KG1 (cell line): ENCODE results near the gene LCP1.

Experiments
- DNase-seq: peaks from one replicate; lab custom pipeline; 2025; lab: John Stamatoyannopoulos, UW

Gene LCP1

DNA sequence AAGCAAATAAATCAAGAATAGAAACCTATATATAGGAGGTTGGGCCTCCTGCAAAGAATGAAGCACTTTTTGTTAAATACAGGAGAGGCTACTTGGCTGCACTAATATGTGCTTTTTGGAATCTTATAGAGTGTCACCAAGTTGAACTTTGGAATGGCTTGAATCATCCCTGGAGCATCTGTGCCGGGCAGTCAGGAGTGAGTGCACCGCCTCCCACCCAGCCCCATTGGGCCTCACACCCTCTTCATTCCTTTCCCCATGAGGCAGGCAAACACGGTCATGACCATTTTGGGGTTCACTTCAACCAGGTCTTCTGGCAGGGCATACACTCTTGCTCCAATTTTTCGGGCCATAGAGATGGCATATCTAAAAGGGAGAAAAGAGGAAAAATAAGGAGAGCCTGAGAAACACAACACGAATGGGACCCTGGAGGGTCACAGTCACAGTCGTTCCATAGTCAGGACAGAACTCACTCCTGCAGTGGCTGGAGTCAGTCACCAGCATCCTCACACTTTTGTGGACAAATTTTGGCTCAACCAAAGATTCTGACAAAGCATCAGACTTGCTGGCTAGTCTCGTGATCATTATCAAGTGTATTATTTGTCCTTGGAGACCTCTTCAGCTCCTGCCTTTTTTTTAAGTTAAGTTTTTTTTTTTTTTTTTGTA, 54.5 kb downstream of the LCP1 start:
- no peak for DNase-seq

DNA sequence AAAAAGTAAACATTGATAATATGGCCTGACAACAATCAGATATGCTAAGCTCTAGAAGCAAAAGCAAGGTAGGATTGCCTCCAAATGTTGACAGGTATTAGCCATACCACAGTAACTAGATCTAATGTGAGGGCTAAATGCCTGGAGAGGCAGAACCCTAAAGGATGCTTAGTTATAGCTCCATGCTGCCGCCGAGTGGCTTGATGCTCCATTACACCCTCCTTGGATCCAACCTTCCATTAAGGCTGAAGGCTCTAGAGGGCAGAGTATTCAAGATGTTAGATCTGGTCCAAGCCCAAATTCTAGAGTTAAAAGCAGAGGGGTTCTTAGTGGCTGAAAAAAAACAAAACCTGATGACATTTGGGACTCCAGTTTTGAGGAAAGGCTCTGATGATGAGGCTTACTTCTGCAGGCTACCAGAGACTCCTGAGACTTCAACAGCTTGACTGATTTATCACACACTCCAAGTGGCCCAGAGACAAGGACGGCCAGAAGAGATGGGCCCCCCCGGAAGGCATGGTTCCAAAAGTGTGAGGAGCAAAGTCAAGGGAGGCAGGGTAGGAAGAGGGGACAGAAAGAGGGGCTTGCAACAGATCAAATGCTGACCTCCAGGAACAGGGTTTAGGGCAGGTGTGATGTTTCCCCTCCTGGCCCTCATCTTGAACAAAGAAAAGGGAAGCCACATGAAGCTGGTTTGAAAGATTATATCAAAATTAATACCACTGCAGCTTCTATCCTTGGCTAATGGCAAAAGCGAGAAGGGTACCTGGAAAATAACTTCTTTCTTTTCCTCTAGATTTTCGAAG, 55.2 kb downstream of the LCP1 start:
- peak; percentile 87 for DNase-seq

DNA sequence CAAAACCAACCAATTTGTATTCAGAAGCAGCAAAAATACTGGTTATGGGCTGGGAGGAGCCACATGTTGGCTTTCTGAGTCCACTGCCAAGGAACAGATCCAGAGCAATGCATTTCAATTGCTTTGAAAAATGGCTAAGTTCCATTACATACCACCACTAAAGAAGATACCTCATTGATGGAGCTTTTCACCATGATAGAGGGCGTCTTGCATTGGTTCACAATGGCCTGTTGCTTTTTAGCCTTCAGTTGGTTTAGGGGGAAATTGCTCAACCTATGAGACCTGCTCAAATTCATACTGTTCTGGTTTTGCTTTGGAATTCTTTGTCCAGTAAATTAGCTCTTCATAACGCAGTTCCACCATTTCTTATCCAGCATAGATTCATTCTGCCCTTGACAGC, 55.9 kb downstream of the LCP1 start:
- no peak for DNase-seq

DNA sequence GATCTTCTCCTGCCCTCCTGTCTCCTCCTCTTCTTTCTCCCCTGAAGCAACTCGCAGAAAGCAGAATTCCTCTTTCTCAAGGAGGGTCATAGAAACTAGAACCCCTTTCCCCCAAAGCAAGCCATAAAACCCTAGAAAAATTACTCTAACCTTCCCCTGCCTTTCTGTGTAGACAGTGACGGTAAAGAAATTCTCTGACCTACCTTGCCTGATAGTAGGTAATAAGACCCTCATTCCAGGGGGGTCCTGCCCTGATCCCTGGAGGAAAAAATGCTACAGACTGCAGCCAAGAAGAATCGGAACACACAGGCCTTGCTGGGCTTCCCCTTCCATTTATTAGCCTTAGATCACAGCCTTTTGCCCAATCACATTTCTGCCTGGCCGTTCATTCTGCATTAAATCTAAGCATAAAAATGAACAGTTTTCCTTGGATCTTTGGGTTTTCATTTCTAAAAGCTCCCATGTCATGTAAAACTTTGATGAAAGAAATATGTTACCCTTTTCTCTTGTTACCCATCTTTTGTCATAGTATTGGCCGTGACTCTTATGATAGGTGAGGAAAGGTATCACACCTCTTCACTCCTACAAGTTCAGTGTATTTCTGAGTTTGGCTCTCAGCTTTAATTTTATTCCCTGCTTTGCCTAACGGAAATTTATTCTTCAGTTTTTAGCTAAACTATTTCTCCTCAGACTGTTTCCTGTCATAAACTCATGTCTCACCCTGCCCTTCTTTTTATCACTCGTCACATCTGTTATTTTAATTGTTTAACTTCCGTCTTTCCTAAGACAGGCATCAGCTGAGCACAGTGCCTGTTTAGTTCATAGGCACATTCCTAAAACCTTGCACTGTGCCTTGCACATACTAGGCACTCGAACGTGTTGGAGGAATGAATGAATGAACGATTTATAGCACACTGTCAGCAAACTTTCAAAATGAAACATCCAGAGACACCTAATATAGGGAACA, 56.7 kb downstream of the LCP1 start:
- peak; percentile 61 for DNase-seq

DNA sequence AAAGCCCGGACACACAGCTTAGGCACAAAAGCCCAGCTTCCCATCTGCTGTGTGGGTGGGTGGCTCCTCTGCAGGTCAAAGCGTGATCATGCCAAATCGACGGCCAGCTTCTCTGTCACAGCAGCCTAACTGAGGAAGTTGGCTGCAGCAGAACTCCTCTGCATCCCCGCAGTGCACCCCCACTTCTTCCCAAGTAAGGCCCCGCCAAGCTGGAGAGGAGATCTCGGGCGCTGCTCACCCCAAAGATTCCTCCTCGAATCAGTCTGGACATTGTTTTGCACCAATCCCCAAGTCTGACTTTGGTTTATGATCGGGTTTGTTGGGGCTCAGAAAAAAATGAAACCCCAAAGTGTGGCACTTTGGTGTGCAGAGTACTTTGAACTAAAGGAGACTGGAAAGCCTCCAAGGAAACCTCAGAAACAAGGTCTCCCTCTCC, 57.4 kb downstream of the LCP1 start:
- DNase-seq: peak; percentile 48

DNA sequence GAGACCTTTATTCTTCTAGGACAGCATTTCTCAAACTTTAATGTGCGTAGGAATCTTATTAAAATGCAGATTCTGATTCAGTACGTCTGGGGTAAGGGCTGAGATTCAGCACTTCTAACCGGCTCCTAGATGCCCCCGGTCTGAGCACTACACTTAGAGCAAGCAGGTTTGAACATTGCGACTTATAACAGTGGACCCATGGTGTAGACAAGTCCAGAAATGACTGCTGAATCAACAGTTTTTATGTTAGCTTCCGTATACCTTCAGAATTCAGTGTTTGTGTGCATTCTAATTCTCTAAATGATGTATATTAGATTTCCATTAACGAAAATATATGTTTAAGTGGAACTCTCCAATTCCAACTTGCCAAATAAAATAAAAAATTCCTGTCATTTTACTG, 59.7 kb downstream of the LCP1 start:
- DNase-seq: no peak

DNA sequence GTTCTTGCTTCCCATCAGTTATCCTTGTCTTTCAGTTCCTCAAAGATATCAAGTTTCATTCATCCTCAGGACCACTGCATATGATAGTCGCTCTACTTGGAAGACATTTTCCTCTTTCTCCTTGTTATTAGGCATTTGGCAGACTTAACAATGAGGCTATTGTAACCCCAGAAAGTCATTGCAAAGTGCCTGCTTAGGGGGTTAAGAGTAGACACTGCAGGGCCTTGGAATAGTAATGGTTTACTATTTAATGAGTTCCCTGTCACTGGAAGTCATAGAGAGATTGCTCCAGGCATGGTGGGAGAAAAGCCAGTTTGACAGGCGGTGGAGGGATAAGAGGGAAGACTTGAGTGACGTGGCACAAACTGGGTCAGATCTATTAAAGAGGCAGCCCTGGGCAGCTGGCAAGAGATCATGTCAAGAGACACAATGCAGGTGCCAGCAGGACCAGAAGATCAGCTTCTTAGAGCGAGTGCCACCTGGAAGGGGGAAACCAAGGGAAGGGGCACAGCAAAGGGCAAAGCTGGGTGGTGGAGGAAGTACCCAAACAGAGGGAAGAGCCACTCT, 60.3 kb downstream of the LCP1 start:
- no peak for DNase-seq

DNA sequence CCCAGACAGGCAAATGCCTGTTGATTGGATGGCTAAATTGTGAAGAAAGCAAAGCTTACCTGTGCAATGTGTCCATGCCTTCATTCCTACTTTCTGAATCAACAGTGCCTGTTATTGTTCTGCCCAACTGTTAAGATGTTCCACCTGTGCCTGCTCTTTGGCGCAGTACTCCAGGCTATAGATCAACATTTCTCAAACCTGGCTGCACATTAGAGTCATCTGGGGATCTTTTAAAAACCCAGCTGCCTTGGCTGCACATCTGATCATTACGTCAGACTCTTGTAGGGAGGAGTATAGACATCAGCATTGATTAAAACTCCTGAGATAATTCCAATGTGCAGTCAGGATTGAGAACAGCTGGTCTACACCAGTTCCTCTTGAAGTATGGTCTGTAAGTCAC, 60.9 kb downstream of the LCP1 start:
- no peak for DNase-seq

DNA sequence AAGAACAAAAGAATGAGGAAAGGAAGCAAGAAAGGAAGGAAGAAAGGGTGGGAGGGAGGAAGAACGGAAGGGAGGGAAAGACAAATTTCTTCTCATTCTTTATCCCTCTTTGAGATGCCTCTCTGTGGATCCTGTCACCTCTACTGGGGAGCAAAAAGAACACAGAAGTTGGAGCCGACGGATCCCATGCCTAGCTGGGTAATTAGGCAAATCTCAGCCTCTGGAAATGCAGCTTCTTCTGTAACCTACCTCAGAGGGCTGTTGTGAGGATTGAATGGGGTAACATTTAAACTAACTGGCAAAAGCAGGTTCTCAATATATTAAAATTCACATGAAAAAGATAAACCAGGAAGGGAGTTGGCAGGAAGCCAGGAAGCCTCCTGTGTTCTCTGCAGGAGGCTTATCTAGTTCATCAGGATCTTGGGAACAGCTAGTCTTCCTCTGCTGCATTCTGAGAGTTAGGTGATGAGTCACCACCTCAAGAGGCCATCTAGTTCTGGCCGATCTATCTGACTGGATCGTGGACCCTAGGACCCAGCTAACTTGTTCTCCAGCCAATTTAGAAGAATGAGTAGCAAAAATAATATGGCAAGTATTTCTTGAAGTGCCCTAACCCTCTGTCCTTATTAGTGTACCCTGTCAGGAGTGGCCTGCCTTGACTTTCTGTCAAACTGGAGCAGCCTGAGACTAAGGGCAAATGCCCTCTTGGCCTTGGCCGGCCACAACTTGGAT, 61.9 kb downstream of the LCP1 start:
- DNase-seq: no peak

DNA sequence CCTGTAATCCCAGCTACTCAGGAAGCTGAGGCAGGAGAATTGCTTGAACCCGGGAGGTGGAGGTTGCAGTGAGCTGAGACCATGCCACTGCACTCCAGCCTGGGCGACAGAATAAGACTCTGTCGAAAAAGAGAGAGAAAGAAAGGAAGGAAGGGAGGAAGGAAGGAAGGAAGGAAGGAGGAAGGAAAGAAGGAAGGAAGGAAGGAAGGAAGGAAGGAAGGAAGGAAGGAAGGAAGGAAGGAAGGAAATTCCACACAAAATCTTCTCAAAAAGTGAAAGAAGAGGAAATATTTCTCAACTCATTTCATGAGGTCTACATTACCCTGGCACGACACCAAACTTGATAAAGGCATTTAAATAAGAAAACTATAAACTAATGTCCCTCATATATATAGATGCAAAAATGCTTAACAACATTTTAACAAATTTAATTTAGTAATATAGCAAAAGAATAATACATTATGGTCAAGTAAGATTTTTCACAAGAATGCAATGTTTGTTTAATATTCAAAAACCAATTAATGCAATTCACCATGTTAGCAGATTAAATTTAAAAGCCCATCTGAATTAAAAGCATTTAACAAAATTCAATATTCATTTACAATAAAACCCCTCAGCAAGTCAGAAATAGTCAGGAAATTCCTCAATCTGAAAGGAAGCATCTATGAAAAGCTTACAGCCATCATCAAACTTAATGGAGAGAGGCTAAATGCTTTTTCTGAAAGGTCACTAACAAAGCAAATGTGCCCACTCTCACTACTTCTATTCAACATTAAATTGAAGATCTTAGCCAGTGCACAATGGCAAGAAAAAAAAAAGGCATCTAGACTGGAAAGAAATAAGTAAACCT, 65.1 kb downstream of the LCP1 start:
- DNase-seq: no peak

DNA sequence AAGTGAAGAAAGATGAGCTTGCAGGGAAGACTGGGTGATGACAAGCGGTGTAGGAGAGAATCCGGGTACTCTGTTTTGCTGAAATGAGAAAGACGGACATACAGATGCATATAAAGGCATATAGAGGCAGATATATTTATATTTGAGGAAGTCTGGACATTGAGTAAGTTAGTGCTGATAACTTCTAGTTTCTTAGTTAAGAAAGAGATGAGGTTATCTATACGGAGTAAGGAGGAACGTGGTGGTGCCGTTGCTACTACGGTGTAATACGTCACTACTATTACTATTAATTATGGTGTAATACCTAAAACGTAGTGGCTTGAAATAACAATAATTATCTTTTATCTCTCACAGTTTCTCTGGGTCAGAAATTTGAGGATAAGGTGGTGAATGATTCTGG, 67.4 kb downstream of the LCP1 start:
- DNase-seq: no peak

DNA sequence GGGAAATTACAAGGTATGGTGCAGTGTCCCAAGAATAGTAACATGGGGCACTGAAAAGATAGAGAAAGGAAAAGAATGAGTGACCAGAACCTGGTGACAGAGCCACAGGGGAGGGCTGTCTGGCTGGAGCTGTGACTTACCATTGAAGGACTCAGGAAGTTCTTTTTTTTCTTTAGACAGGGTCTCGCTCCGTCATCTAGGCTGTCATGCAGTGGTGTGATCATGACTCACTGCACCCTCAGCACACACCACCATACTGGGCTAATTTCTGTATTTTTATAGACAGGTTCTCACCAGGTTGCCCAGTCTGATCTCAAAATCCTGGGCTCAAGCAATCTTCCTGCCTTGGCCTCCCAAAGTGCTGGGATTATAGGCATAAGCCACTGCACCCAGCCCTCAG, 68.4 kb downstream of the LCP1 start:
- no peak for DNase-seq

DNA sequence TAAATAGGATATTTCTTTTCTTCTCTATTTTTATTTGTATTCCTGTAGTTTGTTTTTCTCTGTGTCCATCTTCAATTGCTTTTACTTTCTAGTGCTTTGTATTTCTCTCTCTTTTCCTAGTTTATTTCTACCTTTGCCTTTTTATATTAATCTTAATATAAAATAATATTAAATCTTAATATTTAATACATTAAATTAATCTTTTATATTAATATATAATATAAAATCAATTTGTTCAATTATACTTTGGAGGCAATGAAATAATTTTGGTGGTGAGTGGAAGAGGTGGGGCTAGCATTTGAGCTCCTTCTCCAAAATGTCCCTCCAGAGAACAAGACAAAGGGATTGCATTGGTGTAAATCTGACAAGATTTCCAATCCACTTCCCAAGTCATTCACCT, 70.8 kb downstream of the LCP1 start:
- no peak for DNase-seq

DNA sequence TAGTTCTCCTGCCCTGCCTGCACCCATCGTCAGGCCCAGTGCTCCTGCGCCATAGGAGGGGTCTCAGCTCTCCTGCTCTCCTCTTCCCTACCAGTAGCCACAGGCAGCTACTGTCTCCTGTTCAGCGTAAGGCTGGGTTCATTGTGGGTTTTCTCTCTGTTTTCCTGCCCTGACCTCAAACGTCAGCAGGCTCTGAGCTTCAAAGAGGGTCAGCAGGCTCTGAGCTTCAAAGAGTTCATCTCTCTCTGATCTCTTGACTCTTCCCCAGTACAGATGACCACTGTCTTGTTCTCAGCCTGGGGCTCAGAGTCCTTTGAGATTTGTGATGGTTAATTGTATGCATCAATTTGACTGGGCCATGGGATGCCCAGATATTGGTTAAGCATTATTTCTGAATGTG, 72.5 kb downstream of the LCP1 start:
- no peak for DNase-seq

DNA sequence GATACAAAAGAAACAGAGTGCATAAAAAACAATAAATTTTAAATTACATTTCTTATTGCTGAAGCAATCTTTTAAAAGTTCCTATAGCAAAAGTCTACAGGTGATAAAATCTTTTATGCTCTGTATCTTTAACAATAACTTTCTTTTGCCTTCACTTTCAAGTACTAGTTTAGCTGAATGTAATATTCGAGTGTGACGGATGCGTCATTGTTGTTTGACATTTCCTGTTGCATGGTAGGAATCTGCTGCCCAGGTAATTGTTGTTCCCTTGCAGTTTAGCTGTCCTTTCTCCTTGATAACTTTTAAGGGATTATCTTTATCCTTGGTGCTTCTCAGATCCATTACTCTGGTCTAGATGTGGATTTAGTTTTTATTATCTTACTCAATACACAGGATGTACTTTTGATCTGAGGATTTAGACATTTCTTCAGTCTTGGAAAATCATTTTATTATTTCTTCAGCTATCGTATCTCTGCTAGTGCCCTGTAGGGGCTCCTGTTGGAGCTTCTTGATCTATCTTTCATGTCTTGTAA, 75.1 kb downstream of the LCP1 start:
- no peak for DNase-seq

DNA sequence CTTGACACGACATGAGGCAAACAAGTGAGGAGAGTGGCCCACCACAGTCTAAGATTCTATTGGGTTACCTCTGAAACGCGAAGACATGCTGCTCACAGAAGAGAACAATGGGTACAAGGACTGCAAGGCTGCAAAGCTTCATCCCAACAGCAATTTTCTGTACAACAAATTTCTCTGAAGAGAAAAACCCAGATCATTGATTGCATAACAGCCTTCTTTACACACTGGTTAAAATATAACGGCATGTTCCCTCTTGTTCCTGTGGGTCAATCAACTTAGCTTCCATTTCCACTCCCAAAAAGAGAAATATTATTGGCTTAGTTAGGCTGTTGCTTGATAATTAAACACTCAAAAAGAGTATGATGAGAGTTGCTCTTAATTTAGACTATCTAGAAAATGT, 77.1 kb downstream of the LCP1 start, which contains the start of gene CPB2:
Gene CPB2 (minus strand): TSS at position 166 of the 400 bp plus-strand sequence. CDS start 24 bp downstream, at position 142.
- no peak for DNase-seq

DNA sequence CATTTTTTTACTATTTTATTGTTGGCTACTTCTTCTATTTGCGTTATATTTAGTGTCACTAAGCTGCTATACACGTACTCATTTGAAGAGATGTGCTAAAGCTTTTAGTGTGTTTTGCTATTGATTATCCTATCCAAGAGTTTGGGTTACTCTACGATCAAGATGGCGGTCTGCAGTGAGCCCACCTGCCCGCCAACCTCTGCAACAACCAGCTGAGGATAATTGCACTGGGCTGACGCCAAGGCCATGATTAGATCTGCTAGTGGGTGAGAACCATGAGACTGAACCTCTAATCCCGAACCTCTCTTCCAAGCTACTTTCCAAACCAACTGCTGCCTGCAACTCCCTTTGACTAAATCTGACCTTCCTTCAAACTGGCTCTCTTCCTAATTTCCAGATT, 78.9 kb downstream of the LCP1 start:
- DNase-seq: no peak

DNA sequence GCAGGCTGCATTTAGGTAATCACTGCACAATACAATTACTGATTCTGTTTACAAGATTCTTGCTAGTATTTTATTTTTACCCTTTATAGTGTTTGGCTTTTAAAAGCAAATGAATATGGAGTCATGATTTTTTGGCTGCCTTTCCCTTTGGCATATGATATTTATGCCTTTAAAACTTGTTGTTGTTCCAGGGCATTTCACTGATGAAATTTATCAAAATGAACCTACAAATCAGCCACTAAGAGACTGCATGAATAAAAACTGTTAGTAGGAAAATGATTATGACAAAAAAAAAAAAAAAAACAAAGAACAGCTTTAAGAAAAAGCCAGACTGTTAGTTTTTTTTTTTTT, 79.7 kb downstream of the LCP1 start:
- DNase-seq: no peak

DNA sequence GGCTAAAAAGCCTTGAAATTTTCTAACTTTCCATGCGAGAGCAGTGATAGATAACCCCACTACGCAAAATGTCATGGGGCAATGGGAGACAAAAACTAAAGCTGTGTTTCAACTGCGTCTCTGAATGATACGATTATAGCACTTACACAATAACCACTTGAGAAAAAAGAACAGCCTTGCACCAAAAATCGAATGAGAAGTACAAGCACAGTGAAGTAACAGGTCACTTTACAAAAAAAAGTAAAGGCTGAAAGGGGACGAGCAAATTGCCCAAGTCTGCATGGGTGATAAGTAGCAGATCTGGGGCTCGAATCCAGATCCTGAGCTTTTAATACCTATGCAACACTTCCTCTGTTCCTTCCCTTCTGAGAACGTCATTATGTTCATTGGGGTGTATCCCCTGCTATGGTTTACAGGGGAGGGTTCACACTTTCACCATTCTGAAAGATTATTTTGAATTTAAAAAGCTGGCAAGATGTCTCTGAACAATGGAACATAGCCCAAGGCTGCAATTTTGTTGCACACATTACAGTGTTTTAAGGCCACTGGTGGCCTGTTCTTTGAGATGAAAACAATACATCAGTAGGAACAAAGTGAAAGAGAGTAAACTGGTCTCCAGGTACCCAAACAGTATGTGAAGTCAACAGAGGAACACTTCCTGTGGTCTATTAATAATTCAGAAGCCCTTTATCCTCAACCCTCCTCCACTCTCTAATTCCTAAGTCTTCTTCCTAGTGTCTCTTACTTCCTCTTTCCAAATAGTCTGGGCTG, 80.3 kb downstream of the LCP1 start:
- DNase-seq: no peak

DNA sequence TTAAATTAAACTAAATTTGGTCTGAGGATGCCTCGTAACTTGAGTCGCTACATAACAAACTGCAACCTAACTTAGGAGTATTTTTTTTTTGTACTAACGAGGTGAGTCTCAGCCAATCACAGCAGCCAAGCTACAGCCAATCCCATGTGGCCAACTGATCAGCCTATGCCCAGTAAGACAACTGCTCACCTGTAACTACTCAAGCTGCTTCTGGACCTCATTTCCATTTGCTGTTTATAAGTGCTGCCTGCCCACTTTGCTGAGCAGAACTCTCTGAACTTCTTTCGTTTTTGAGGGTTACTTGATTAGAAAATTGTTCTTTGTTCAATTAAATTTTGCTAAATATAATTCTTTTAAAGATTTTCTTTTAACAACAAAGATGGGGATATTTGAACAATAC, 81.0 kb downstream of the LCP1 start:
- no peak for DNase-seq
